Activated T-cell treated with anti-CD3 and anti-CD28 coated beads, Interleukin-2, amount 50 U/mL, for 72 hours (primary cell): ENCODE measurements around the gene CELF5. TPM values are rescaled to one million over a fixed set of nuclear protein-coding genes. Genes with fewer than 3 reads are reported as not detected.
"Not testable (repeated sequence)": the region's sequence is repeated elsewhere in the genome, so short reads cannot be mapped to it uniquely, and the experiment has no call there.

ENCODE experiments used
- ATAC-seq, 2 donors: fragments of 150-1000 bp; cut with Tn5 transposase; replicated peaks in 1 of 2; 2 replicates each; pipeline ENCODE4 v1.10.0; 2021; ENCODE audit warnings: moderate library complexity in 2 of 2, mild to moderate bottlenecking in 1 of 2
- DNase-seq, 2 donors: peaks; one replicate each; pipeline ENCODE4 v3.0.0; 2021 to 2022; ENCODE audit warnings: mixed read lengths in 1 of 2
- H3K27ac Mint-ChIP-seq: one replicate; pipeline ENCODE4 v1.8.0; 2022; ENCODE audit warnings: mild to moderate bottlenecking, moderate library complexity, mixed read lengths
- H3K27me3 Mint-ChIP-seq: one replicate; pipeline ENCODE4 v1.8.0; 2022; ENCODE audit warnings: low read depth, mixed read lengths
- H3K36me3 Mint-ChIP-seq, 2 donors: one replicate each; pipeline ENCODE4 v1.8.0; 2022; ENCODE audit warnings: mixed read lengths in 2 of 2, mild to moderate bottlenecking in 1 of 2; ENCODE audit not compliant: insufficient read depth in 2 of 2
- H3K4me1 Mint-ChIP-seq: one replicate; pipeline ENCODE4 v1.8.0; 2022; ENCODE audit warnings: low read depth, mixed read lengths
- H3K4me3 Mint-ChIP-seq, 2 donors: one replicate each; pipeline ENCODE4 v1.8.0; 2022; ENCODE audit warnings: mild to moderate bottlenecking in 2 of 2, mixed read lengths in 2 of 2, moderate library complexity in 2 of 2
- H3K9me3 Mint-ChIP-seq, 2 donors: one replicate each; pipeline ENCODE4 v1.8.0; 2022; ENCODE audit warnings: mixed read lengths in 2 of 2
- total RNA-seq, 2 donors: library from RNA; stranded (reverse); gene quantifications; one replicate each; pipeline ENCODE4 v1.2.3, GENCODE V29; 2022

Gene CELF5
- total RNA-seq, 2 donors from 2014 or later = 0.17 to 0.42 TPM

- Mint-ChIP-seq H3K4me1 (peaks cover 6% of the 10 kb centered on the region), H3K9me3 (no peaks in the 10 kb centered on the region), H3K4me3 (no peak overlapping the region), H3K36me3 (no peaks in the 10 kb centered on the region), H3K27me3 (no peaks in the 10 kb centered on the region), H3K27ac (no peak overlapping the region)
- DNase-seq (no peak), ATAC-seq (no peak)
Observed at GRCh38 chr19:3342246-3342645, 117.8 kb downstream of the CELF5 start.

DNA sequence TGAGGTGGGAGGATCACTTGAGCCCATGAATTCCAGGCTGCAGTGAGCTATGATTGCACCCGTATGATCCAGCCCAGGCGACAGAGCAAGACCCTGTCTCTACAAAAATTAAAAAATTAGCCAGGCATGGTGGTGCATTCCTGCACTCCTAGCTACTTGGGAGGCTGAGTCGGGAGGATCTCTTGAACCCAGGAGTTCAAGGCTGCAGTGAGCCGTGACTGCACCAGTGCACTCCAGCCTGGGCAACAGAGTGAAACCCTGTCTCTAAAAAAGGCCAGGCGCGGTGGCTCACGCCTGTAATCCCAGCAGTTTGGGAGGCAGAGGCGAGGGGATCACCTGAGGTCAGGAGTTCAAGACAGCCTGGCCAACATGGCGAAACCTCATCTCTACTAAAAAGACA, 118.5 kb downstream of the CELF5 start:
- not testable (repeated sequence) for H3K4me3 Mint-ChIP-seq, H3K36me3 Mint-ChIP-seq, ATAC-seq, DNase-seq, H3K9me3 Mint-ChIP-seq, H3K27ac Mint-ChIP-seq, H3K4me1 Mint-ChIP-seq, H3K27me3 Mint-ChIP-seq

GRCh38 chr19:3343619-3344502, 119.4 kb downstream of the CELF5 start:
- H3K27me3 Mint-ChIP-seq = no peaks in the 10 kb centered on the region
- peak; percentile 80 to 88 for ATAC-seq
- H3K4me3 Mint-ChIP-seq = peak overlapping the region; percentile 31 to 46
- peaks cover 2% of the 10 kb centered on the region for H3K4me1 Mint-ChIP-seq
- H3K36me3 Mint-ChIP-seq = no peaks in the 10 kb centered on the region
- H3K9me3 Mint-ChIP-seq = no peaks in the 10 kb centered on the region
- no peak overlapping the region for H3K27ac Mint-ChIP-seq
- DNase-seq = peak; percentile 40 to 54

DNA sequence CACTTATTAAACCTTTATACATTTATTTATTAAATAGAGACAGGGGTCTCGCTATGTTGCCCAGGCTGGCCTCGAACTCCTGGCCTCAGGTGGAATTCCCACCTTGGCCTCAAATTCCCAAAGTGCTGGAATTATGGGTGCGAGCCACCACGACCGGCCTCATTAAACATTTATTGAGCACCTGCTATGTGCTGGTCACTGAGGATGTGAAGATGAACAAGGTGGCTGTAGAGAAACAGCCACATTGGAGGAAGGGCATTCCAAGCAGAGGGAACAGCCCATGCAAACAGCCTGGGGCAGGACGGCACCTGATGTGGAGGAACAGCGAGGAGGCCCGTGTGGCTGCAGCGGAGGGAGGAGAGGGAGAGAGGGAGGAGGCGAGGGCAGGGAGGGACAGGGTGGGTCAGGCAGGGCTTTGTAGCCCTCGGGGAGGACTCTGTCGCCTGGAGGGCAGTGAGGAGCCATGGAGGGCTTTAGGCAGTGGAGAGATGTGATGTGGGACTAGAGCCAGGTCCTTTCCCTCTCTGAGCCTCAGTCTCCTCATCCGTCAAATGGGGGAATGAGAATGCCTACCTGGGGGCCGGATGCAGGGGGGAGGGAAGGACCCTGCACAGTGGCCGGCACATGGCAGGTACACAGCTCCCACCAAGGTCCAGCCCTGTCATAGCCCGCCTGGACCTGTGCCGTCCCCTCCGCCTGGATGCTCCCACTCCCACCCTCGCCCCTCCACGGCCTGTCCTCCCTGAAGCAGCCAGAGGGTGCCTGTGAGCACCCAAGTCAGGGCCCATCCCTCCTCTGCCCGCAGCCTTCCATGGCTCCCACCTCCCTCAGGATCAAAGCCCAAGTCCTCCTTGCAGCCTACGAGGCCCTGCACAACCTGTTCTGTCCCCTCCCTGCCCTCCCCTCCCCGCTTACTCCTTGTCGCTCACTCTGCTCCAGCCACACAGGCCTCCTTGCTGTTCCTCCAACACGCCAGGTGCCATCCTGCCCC, 120.4 kb downstream of the CELF5 start:
- no peak overlapping the region for H3K4me3 Mint-ChIP-seq
- H3K36me3 Mint-ChIP-seq = no peaks in the 10 kb centered on the region
- ATAC-seq (no peak), DNase-seq (no peak)
- no peaks in the 10 kb centered on the region for H3K27me3 Mint-ChIP-seq
- H3K4me1 Mint-ChIP-seq = no peaks in the 10 kb centered on the region
- H3K9me3 Mint-ChIP-seq = no peaks in the 10 kb centered on the region
- H3K27ac Mint-ChIP-seq = no peak overlapping the region

GRCh38 chr19:3345850-3346460, 121.5 kb downstream of the CELF5 start:
- H3K36me3 Mint-ChIP-seq = no peaks in the 10 kb centered on the region
- no peak overlapping the region for H3K4me3 Mint-ChIP-seq
- H3K9me3 Mint-ChIP-seq = no peaks in the 10 kb centered on the region
- no peak overlapping the region for H3K27ac Mint-ChIP-seq
- no peaks in the 10 kb centered on the region for H3K4me1 Mint-ChIP-seq
- no peak for ATAC-seq
- H3K27me3 Mint-ChIP-seq = no peaks in the 10 kb centered on the region
- no peak for DNase-seq

Other genes starting within 250 kb of the CELF5 start
- gene TLE6, start 247.1 kb upstream of the CELF5 start, total RNA-seq = 1 to 10 TPM; 4.5 to 6.0 TPM
- gene TLE2, start 195.4 kb upstream of the CELF5 start, total RNA-seq = 10 to 100 TPM; 12.4 to 16.5 TPM
- gene TLE5, start 162.2 kb upstream of the CELF5 start, total RNA-seq = 100 to 1,000 TPM; 286 to 349 TPM
- gene GNA11, start 130.3 kb upstream of the CELF5 start, total RNA-seq = 1 to 10 TPM; 7.7 to 8.4 TPM
- 10 to 100 TPM; 32.8 to 66.5 TPM for gene GNA15, start 88.6 kb upstream of the CELF5 start, total RNA-seq
- 10 to 100 TPM; 41.1 to 43.4 TPM for gene S1PR4, start 45.9 kb upstream of the CELF5 start, total RNA-seq
- 10 to 100 TPM; 35.0 to 38.7 TPM for gene NCLN, start 38.7 kb upstream of the CELF5 start, total RNA-seq
- 10 to 100 TPM; 19.8 to 24.8 TPM for gene NFIC, start 141.9 kb downstream of the CELF5 start, total RNA-seq